ENCODE data around the gene OR2L13. TPM values are rescaled to one million over a fixed set of nuclear protein-coding genes. Genes with fewer than 3 reads are reported as not detected.

Gene OR2L13, protein sequence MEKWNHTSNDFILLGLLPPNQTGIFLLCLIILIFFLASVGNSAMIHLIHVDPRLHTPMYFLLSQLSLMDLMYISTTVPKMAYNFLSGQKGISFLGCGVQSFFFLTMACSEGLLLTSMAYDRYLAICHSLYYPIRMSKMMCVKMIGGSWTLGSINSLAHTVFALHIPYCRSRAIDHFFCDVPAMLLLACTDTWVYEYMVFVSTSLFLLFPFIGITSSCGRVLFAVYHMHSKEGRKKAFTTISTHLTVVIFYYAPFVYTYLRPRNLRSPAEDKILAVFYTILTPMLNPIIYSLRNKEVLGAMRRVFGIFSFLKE
- not detected for total RNA-seq
- not detected for polyA plus RNA-seq
- long read RNA-seq, donor 1: 0 reads
- long read RNA-seq, donor 2: 0 reads
- long read RNA-seq, donor 3: 0 reads

DNA sequence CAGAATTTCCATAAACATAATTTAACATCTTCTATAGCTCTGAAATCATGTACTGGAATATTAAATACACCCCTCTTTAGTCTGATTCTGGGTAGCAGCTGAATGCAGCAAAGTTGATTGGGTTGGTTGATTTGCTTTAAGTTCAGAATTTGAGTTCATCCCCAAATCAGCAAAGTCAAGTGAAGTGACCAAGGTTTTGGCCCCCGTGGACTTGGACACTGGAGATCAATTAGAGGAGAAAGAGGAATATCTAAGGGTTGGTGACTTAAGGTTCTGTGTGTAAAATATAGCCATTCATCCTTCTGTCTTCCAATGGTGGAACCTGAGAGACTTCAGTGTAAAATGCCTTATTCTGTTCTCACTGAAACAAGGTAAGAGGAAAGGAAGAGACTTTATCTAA is at the start of gene OR2L13:
Gene OR2L13 (plus strand): TSS at position 301 of the 400 bp plus-strand sequence. CDS start 4,192 bp downstream, outside the sequence.
- 38 to 40% methylated on average over 1 of the region's 1 CpG for WGBS, 2 donors
- DNase-seq (no peak), ATAC-seq (no peak)
- intact Hi-C loops (cut with DNase I): no loop called here
- peaks cover 0 to 17% (median 0%) of the 10 kb centered on the region in 11 donors for H3K9me3 ChIP-seq
- no peak within 1 kb of the TSS for H3K27ac ChIP-seq
- no peaks in the 10 kb centered on the region for H3K4me1 ChIP-seq
- no peaks in the 10 kb centered on the region for H3K36me3 ChIP-seq
- no peak within 1 kb of the TSS for H3K4me3 ChIP-seq
- TF ChIP-seq, protein P1, sequence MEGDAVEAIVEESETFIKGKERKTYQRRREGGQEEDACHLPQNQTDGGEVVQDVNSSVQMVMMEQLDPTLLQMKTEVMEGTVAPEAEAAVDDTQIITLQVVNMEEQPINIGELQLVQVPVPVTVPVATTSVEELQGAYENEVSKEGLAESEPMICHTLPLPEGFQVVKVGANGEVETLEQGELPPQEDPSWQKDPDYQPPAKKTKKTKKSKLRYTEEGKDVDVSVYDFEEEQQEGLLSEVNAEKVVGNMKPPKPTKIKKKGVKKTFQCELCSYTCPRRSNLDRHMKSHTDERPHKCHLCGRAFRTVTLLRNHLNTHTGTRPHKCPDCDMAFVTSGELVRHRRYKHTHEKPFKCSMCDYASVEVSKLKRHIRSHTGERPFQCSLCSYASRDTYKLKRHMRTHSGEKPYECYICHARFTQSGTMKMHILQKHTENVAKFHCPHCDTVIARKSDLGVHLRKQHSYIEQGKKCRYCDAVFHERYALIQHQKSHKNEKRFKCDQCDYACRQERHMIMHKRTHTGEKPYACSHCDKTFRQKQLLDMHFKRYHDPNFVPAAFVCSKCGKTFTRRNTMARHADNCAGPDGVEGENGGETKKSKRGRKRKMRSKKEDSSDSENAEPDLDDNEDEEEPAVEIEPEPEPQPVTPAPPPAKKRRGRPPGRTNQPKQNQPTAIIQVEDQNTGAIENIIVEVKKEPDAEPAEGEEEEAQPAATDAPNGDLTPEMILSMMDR (IDR thresholded peaks at IDR 0.05): no peak
- no peaks in the 10 kb centered on the region for H3K27me3 ChIP-seq

DNA sequence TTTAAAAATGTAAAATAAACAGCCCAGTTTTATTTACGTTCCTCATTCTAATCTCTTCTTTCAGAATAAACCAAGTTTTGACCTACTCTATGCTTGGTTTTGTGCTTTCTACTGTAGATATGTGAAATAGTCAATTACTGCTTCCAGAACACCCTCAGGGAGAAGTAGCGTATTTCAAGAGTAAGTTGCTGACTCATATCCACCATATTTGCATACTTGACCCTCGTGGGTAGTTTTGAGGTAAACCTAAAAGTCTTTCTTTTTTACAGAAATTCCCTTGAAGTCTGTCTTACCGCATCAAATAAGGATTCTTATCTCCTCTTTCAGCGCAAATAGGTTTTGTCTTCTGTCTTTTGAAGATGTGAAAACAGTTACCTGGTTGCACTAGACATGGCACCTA is 49.8 kb upstream of the OR2L13 start:
- no peak overlapping the region for H3K4me3 ChIP-seq
- no peaks in the 10 kb centered on the region for H3K36me3 ChIP-seq
- intact Hi-C loops (cut with DNase I): no loop called here
- ATAC-seq: no peak
- H3K9me3 ChIP-seq: peaks cover 0 to 21% (median 0%) of the 10 kb centered on the region in 11 donors
- no peak overlapping the region for H3K27ac ChIP-seq
- H3K4me1 ChIP-seq: no peaks in the 10 kb centered on the region
- H3K27me3 ChIP-seq: no peaks in the 10 kb centered on the region
- 64 to 66% methylated on average over 5 of the region's 5 CpGs for WGBS, 2 donors
- no peak for DNase-seq
- TF ChIP-seq, protein P1 (IDR thresholded peaks at IDR 0.05): no peak

DNA sequence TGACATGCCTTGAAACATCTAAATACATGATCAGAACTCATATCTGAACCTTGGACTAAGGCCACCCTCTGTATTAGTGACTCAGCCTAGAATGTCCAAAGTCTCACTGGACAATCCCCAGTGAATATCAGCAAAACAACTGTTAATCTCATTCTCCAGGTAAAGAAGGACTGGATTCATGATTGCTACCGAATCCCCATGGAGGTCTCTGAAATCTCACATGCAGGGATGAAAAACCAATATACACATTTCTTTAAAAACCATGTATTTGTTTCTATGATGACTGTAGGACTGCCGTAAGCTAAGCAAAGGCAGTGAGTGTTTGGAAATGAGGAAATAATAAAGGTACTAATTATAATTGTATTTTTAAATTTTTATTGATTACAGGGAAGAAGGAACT is 48.4 kb upstream of the OR2L13 start, which contains the start of gene OR2L3:
Gene OR2L3 (plus strand): TSS at position 301 of the 400 bp plus-strand sequence. CDS start 13,846 bp downstream, outside the sequence.
- no peaks in the 10 kb centered on the region for H3K4me1 ChIP-seq
- no peaks in the 10 kb centered on the region for H3K27me3 ChIP-seq
- 65 to 68% methylated on average over 2 of the region's 2 CpGs for WGBS, 2 donors
- intact Hi-C loops (cut with DNase I): no loop called here
- no peak for ATAC-seq
- H3K4me3 ChIP-seq: no peak within 1 kb of the TSS
- no peak for DNase-seq
- no peaks in the 10 kb centered on the region for H3K36me3 ChIP-seq
- TF ChIP-seq, protein P1 (IDR thresholded peaks at IDR 0.05): no peak
- H3K9me3 ChIP-seq: peaks cover 0 to 17% (median 0%) of the 10 kb centered on the region in 11 donors
- H3K27ac ChIP-seq: no peak within 1 kb of the TSS

DNA sequence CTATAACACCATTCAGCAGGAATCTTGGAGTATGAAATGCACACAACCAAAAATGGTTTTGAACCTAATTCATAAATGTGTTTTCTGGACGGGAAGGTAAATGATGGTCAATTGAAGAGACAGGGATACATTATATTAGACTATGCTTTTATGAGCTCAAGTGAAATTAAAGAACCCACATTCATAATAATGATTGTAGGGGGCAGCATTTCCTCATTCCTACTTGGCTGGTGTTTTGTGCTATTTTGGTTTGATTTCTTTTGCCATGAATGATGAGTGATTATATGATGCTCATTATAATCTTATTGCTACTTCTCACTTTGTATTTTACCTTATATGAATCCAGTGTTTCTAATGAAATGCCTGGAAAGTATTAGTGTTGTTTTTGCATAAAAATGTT is 48.0 kb upstream of the OR2L13 start:
- no peak for DNase-seq

More for the DNA sequence above, 48.0 kb upstream of the OR2L13 start:
- H3K36me3 ChIP-seq: no peaks in the 10 kb centered on the region
- intact Hi-C loops (cut with DNase I): no loop called here
- no peak for ATAC-seq
- peaks cover 0 to 17% (median 0%) of the 10 kb centered on the region in 11 donors for H3K9me3 ChIP-seq
- H3K4me3 ChIP-seq: no peak overlapping the region
- H3K27me3 ChIP-seq: no peaks in the 10 kb centered on the region
- no peaks in the 10 kb centered on the region for H3K4me1 ChIP-seq
- 48 to 51% methylated on average over 1 of the region's 1 CpG for WGBS, 2 donors
- H3K27ac ChIP-seq: no peak overlapping the region
- TF ChIP-seq, protein P1 (IDR thresholded peaks at IDR 0.05): no peak

Data from heart right ventricle (tissue), 16 donors.